H9 (cell line): Measurements from ENCODE around the gene PTP4A1. TPM values are rescaled to one million over a fixed set of nuclear protein-coding genes. Genes with fewer than 3 reads are reported as not detected.

Experiments
- DNase-seq: peaks from one replicate; pipeline ENCODE4 v3.0.0-alpha.2; 2017
- H2AFZ ChIP-seq: one replicate; pipeline ENCODE4 v1.6.1; 2013; ENCODE audit warnings: mild to moderate bottlenecking, low read length, control low read depth, moderate library complexity
- H2AK5ac ChIP-seq: 2 replicates; pipeline ENCODE4 v1.6.1; 2013; ENCODE audit warnings: low read length, control low read depth, mixed read lengths; ENCODE audit not compliant: insufficient read length
- H2BK120ac ChIP-seq: one replicate; pipeline ENCODE4 v1.6.1; 2013; ENCODE audit warnings: low read depth, mild to moderate bottlenecking, low read length, control low read depth, inconsistent platforms; ENCODE audit not compliant: poor library complexity, severe bottlenecking
- H2BK12ac ChIP-seq: 2 replicates; pipeline ENCODE4 v1.6.1; 2013; ENCODE audit warnings: low read length, control low read depth, mixed read lengths, low read depth; ENCODE audit not compliant: insufficient read length
- H2BK15ac ChIP-seq: 2 replicates; pipeline ENCODE4 v1.6.1; 2013; ENCODE audit warnings: low read depth, low read length, control low read depth
- H2BK20ac ChIP-seq: one replicate; pipeline ENCODE4 v1.6.1; 2013; ENCODE audit warnings: low read depth, mild to moderate bottlenecking, low read length, control low read depth, inconsistent platforms; ENCODE audit not compliant: poor library complexity, severe bottlenecking
- H2BK5ac ChIP-seq: 2 replicates; pipeline ENCODE4 v1.6.1; 2013; ENCODE audit warnings: low read length, control low read depth, mixed read lengths; ENCODE audit not compliant: insufficient read length
- H3K14ac ChIP-seq: 2 replicates; pipeline ENCODE4 v1.6.1; 2013; ENCODE audit warnings: low read length, control low read depth; ENCODE audit not compliant: insufficient read depth
- H3K18ac ChIP-seq: 2 replicates; pipeline ENCODE4 v1.6.1; 2013; ENCODE audit warnings: low read depth, mild to moderate bottlenecking, mixed read lengths, low read length, control low read depth; ENCODE audit not compliant: insufficient read length
- H3K23ac ChIP-seq: 2 replicates; pipeline ENCODE4 v1.6.1; 2013; ENCODE audit warnings: low read length, control low read depth, mixed read lengths, low read depth; ENCODE audit not compliant: insufficient read length
- H3K23me2 ChIP-seq: 2 replicates; pipeline ENCODE4 v1.6.1; 2013; ENCODE audit warnings: low read depth, mild to moderate bottlenecking, mixed read lengths, low read length, control low read depth; ENCODE audit not compliant: insufficient read length, poor library complexity, severe bottlenecking
- H3K27ac ChIP-seq: 2 replicates; pipeline ENCODE4 v1.5.1; 2013; ENCODE audit warnings: low read length, control low read depth, mixed read lengths, low read depth; ENCODE audit not compliant: insufficient read length
- H3K27me3 ChIP-seq: 2 replicates; pipeline ENCODE4 v1.6.1; 2013; ENCODE audit warnings: low read length, control low read depth, inconsistent platforms; ENCODE audit not compliant: insufficient read depth
- H3K4ac ChIP-seq: 2 replicates; pipeline ENCODE4 v1.6.1; 2013; ENCODE audit warnings: low read depth, mild to moderate bottlenecking, control low read depth, inconsistent platforms, low read length, moderate library complexity
- H3K4me1 ChIP-seq: 2 replicates; pipeline ENCODE4 v1.6.1; 2013; ENCODE audit warnings: low read length, control low read depth, inconsistent platforms; ENCODE audit not compliant: insufficient read depth
- H3K4me2 ChIP-seq: 2 replicates; pipeline ENCODE4 v1.6.1; 2013; ENCODE audit warnings: low read length, control low read depth, mixed read lengths; ENCODE audit not compliant: insufficient read length, insufficient read depth
- H3K56ac ChIP-seq: 2 replicates; pipeline ENCODE4 v1.6.1; 2013; ENCODE audit warnings: low read depth, mild to moderate bottlenecking, mixed read lengths, low read length, control low read depth; ENCODE audit not compliant: insufficient read length
- H3K79me1 ChIP-seq: 2 replicates; pipeline ENCODE4 v1.6.1; 2013; ENCODE audit warnings: low read depth, mild to moderate bottlenecking, moderate library complexity, low read length, control low read depth, inconsistent platforms; ENCODE audit not compliant: insufficient read depth, poor library complexity, severe bottlenecking
- H3K79me2 ChIP-seq: 2 replicates; pipeline ENCODE4 v1.6.1; 2013; ENCODE audit warnings: low read length, control low read depth, inconsistent platforms; ENCODE audit not compliant: insufficient read depth
- H3K9ac ChIP-seq: 2 replicates; pipeline ENCODE4 v1.6.1; 2013; ENCODE audit warnings: low read length, control low read depth, mixed read lengths; ENCODE audit not compliant: insufficient read length; ENCODE audit errors: extremely low read depth
- H3K9me3 ChIP-seq: one replicate; pipeline ENCODE4 v1.6.1; 2013; ENCODE audit warnings: low read depth, low read length, inconsistent platforms; ENCODE audit not compliant: control insufficient read depth
- H3T11ph ChIP-seq: one replicate; pipeline ENCODE4 v1.6.1; 2013; ENCODE audit warnings: mild to moderate bottlenecking, low read length, control low read depth, inconsistent platforms
- H4K20me1 ChIP-seq: one replicate; pipeline ENCODE4 v1.6.1; 2013; ENCODE audit not compliant: control insufficient read depth, insufficient read length, insufficient read depth
- H4K5ac ChIP-seq: 2 replicates; pipeline ENCODE4 v1.6.1; 2013; ENCODE audit warnings: low read depth, mild to moderate bottlenecking, mixed read lengths, low read length, control low read depth; ENCODE audit not compliant: insufficient read length
- H4K8ac ChIP-seq: replicated peaks from 2 replicates; pipeline ENCODE4 v1.6.1; 2013; ENCODE audit warnings: low read length, control low read depth, mixed read lengths, low read depth; ENCODE audit not compliant: insufficient read length
- H4K91ac ChIP-seq: 2 replicates; pipeline ENCODE4 v1.6.1; 2013; ENCODE audit warnings: low read depth, mild to moderate bottlenecking, moderate library complexity, mixed read lengths, low read length, control low read depth; ENCODE audit not compliant: insufficient read length
- H3K27ac Mint-ChIP-seq, 3 experiments: 2 replicates in 2 of 3; 3 replicates in 1 of 3; pipeline ENCODE4 v1.8.0; 2020 to 2021; ENCODE audit warnings: mixed read lengths in 3 of 3, mild to moderate bottlenecking in 1 of 3, moderate library complexity in 1 of 3
- H3K27me3 Mint-ChIP-seq: 2 replicates; pipeline ENCODE4 v1.8.0; 2021; ENCODE audit warnings: low read depth, mild to moderate bottlenecking, moderate library complexity, mixed read lengths
- H3K36me3 Mint-ChIP-seq, 3 experiments: 2 replicates in 2 of 3; 3 replicates in 1 of 3; pipeline ENCODE4 v1.8.0; 2020 to 2021; ENCODE audit warnings: low read depth in 3 of 3, mixed read lengths in 3 of 3; ENCODE audit not compliant: insufficient read depth in 1 of 3
- H3K4me1 Mint-ChIP-seq, 2 experiments: 2 replicates each; pipeline ENCODE4 v1.8.0; 2020; ENCODE audit warnings: mixed read lengths in 2 of 2
- H3K4me3 Mint-ChIP-seq, 2 experiments: 2 replicates in 1 of 2; 3 replicates in 1 of 2; pipeline ENCODE4 v1.8.0; 2020 to 2021; ENCODE audit warnings: mild to moderate bottlenecking in 2 of 2, mixed read lengths in 2 of 2, moderate library complexity in 1 of 2
- H3K9me3 Mint-ChIP-seq, 2 experiments: 2 replicates in 1 of 2; 3 replicates in 1 of 2; pipeline ENCODE4 v1.8.0; 2020; ENCODE audit warnings: mild to moderate bottlenecking in 2 of 2, mixed read lengths in 2 of 2, moderate library complexity in 1 of 2
- CTCF ChIP-seq: fragments of 200-600 bp; sonication (generic); conservative IDR thresholded peaks from 3 replicates; pipeline ENCODE4 v1.8.0; 2021; ENCODE audit warnings: antibody characterized with exemption, mild to moderate bottlenecking
- WGBS: extraction: QIAGEN DNeasy Blood & Tissue Kit; methylation state at CpG from one replicate; pipeline ENCODE4 v1.1.7; 2013; ENCODE audit warnings: missing lambda C conversion rate, low lambda C conversion rate, mixed read lengths; ENCODE audit not compliant: insufficient read length; ENCODE audit errors: extremely low coverage; 5-methylcytosine and 5-hydroxymethylcytosine counted together
- total RNA-seq: library from RNA; stranded (reverse); gene quantifications from 2 replicates; pipeline ENCODE4 v1.2.1, GENCODE V29; 2021

PTP4A1 gene
- total RNA-seq, 1 experiment from 2014 or later, result 85.9 TPM

GRCh38 chr6:63546236-63546635 is 26.0 kb upstream of the PTP4A1 start:
- no peaks in the 10 kb centered on the region for H3K27me3 ChIP-seq
- no peak overlapping the region for H3K27ac Mint-ChIP-seq
- no peak overlapping the region for H3K4me3 Mint-ChIP-seq
- H2AK5ac ChIP-seq, result no peak overlapping the region
- peaks cover 23% of the 10 kb centered on the region for H3K27me3 Mint-ChIP-seq
- H3K79me2 ChIP-seq, result no peaks in the 10 kb centered on the region
- H3K4me2 ChIP-seq, result no peak overlapping the region
- DNase-seq, result no peak
- no peak for TF ChIP-seq CTCF
- H4K20me1 ChIP-seq, result no peaks in the 10 kb centered on the region
- H4K91ac ChIP-seq, result no peak overlapping the region
- no peaks in the 10 kb centered on the region for H3K79me1 ChIP-seq
- no peak overlapping the region for H3K4ac ChIP-seq
- no peak overlapping the region for H3K14ac ChIP-seq
- no peak overlapping the region for H2BK5ac ChIP-seq
- H3K4me1 Mint-ChIP-seq, result no peaks in the 10 kb centered on the region
- no peak overlapping the region for H2BK120ac ChIP-seq
- no peak overlapping the region for H3K56ac ChIP-seq
- H3T11ph ChIP-seq, result no peak overlapping the region
- no peak overlapping the region for H2BK12ac ChIP-seq
- no peak overlapping the region for H3K9ac ChIP-seq
- H3K9me3 Mint-ChIP-seq, result no peaks in the 10 kb centered on the region
- H3K23me2 ChIP-seq, result no peaks in the 10 kb centered on the region
- no peaks in the 10 kb centered on the region for H3K4me1 ChIP-seq
- H3K23ac ChIP-seq, result no peak overlapping the region
- WGBS, result no CpG with 5 or more reads among the region's 6 CpGs
- no peak overlapping the region for H3K27ac ChIP-seq
- no peak overlapping the region for H2BK15ac ChIP-seq
- no peak overlapping the region for H2BK20ac ChIP-seq
- H3K36me3 Mint-ChIP-seq, result no peaks in the 10 kb centered on the region; a peak in 1 of 7 replicates
- no peaks in the 10 kb centered on the region for H3K9me3 ChIP-seq
- H4K8ac ChIP-seq, result no peak overlapping the region
- H3K18ac ChIP-seq, result no peak overlapping the region
- H4K5ac ChIP-seq, result no peak overlapping the region
- no peak overlapping the region for H2AFZ ChIP-seq
